Upper lobe of right lung (tissue), 1 donor: ENCODE data around the gene ARHGAP22. TPM values are rescaled to one million over a fixed set of nuclear protein-coding genes. Genes with fewer than 3 reads are reported as not detected.

ENCODE experiments used
- ATAC-seq: fragments of 200-7000 bp; cut with Tn5 transposase; one replicate; pipeline ENCODE4 v1.9.1; 2020; ENCODE audit warnings: mild to moderate bottlenecking, moderate library complexity
- DNase-seq: peaks from one replicate; pipeline ENCODE4 v3.0.0-alpha.2; 2020
- H3K27ac ChIP-seq: fragments of 200-600 bp; one replicate; pipeline ENCODE4 v1.8.0; 2022
- H3K27me3 ChIP-seq: fragments of 200-600 bp; one replicate; pipeline ENCODE4 v1.8.0; 2022; ENCODE audit warnings: mild to moderate bottlenecking
- H3K36me3 ChIP-seq: fragments of 200-600 bp; one replicate; pipeline ENCODE4 v1.8.0; 2022
- H3K4me1 ChIP-seq: fragments of 200-600 bp; one replicate; pipeline ENCODE4 v1.8.0; 2022
- H3K4me3 ChIP-seq: fragments of 200-600 bp; one replicate; pipeline ENCODE4 v1.8.0; 2022; ENCODE audit warnings: mild to moderate bottlenecking
- H3K9me3 ChIP-seq: fragments of 200-600 bp; one replicate; pipeline ENCODE4 v1.8.0; 2022
- intact Hi-C: fragments of 100-400 bp; cut with DNase I; formaldehyde crosslinking; loops from one replicate; pipeline ENCODE4 v1.11.0; 2022
- total RNA-seq: library from RNA; stranded (reverse); fragmentation: NEBNext Ultra II Directional; extraction: Animal tissue kit (Norgen Biotek cat#: 25700); gene quantifications from one replicate; pipeline ENCODE4 v1.2.1, GENCODE V29; 2021
- TF ChIP-seq, protein P1 (sequence below): fragments of 200-600 bp; IDR thresholded peaks from one replicate; pipeline ENCODE4 v1.8.0; 2022; ENCODE audit warnings: antibody characterized with exemption
- donor health status: DM: no; HTN: yes; CAD: no; lungs with severe emphysema.

Gene ARHGAP22
- total RNA-seq, 1 donor from 2014 or later, result 6.8 TPM

DNA sequence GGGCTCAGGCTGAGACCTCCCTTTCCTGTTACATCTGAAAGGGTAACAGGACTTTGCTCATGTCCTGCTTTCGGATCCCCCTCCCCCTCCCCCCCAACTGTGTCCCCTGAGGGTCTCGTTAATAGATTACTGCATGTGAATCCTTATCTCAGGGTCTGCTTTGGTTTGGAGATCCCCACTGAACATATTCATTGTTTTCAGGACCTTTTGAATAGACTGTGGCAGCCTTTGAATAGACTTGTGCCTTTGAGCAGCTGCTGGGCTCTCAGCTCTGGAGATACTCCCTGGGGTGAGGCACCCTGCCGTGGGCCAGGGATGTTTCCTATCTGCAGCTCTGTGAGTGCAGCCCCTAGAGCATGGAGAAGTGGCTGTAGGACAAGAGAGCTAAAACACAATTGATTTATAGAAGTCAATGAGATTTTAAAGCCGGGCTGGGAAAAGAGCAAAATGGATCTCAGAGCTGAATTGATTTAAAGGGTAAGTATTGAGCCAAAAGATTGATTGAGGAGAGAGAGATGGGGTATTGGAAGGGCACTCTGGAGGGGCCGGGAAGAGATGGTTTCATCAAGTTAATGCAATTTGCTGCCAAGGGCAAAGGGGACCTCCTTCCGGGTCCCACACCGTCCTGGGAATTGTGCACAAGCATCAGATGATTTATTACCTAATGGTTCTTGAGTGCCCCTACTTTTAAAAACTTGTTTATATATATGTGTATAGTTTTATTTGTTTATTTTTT is 9.9 kb downstream of the ARHGAP22 start:
- Histone ChIP-seq H3K36me3 (no peaks in the 10 kb centered on the region), H3K9me3 (no peaks in the 10 kb centered on the region), H3K27me3 (no peaks in the 10 kb centered on the region), H3K27ac (no peak overlapping the region), H3K4me3 (no peak overlapping the region), H3K4me1 (no peaks in the 10 kb centered on the region)
- TF ChIP-seq, protein P1, sequence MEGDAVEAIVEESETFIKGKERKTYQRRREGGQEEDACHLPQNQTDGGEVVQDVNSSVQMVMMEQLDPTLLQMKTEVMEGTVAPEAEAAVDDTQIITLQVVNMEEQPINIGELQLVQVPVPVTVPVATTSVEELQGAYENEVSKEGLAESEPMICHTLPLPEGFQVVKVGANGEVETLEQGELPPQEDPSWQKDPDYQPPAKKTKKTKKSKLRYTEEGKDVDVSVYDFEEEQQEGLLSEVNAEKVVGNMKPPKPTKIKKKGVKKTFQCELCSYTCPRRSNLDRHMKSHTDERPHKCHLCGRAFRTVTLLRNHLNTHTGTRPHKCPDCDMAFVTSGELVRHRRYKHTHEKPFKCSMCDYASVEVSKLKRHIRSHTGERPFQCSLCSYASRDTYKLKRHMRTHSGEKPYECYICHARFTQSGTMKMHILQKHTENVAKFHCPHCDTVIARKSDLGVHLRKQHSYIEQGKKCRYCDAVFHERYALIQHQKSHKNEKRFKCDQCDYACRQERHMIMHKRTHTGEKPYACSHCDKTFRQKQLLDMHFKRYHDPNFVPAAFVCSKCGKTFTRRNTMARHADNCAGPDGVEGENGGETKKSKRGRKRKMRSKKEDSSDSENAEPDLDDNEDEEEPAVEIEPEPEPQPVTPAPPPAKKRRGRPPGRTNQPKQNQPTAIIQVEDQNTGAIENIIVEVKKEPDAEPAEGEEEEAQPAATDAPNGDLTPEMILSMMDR, result no peak
- ATAC-seq (no peak), DNase-seq (no peak)
- intact Hi-C loops, result no loop called here

DNA sequence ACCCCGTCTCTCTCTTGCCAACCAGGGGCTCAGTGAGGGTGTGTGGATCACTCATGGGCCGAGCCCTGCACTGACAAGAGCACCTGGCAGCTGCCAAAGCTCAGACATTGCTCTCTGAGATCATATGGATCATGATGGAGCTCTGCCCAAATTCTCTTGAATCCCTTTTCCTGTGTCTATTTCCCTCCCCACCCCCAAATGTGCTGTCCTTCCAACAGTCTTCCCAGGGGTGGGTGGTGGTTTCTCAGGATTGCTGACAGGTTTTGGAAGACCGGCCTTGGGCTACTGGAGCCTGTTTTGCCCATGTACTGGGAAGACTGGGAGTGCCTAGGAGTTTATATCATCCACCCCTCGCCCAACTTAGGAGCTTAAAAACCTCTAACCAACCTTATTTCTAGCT is 10.5 kb downstream of the ARHGAP22 start:
- DNase-seq (no peak), ATAC-seq (no peak)
- Histone ChIP-seq H3K9me3 (no peaks in the 10 kb centered on the region), H3K4me3 (no peak overlapping the region), H3K36me3 (no peaks in the 10 kb centered on the region), H3K27ac (no peak overlapping the region), H3K4me1 (no peaks in the 10 kb centered on the region), H3K27me3 (no peaks in the 10 kb centered on the region)
- TF ChIP-seq, protein P1, result no peak
- intact Hi-C loops, result no loop called here

DNA sequence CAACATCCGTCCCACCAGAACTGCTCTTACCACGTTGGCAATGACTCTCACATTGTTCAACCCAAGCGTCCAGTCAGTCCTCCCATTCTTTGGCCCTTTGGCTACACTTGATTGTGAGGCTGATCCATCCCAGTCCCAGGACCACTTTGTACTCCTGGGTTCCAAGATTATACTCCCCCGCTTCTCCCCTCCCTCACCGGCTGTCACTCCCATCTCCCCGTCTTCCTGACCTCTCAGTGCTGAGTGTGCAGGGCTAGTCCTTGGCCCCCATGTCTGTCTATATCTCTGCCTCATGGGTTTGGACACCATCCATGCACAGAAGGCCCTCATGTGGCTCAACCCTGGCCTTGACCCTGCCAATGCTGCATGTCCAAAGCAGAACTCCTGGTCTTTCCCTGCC is 12.5 kb downstream of the ARHGAP22 start:
- H3K27ac ChIP-seq, result no peak overlapping the region
- no peaks in the 10 kb centered on the region for H3K9me3 ChIP-seq
- H3K36me3 ChIP-seq, result no peaks in the 10 kb centered on the region
- H3K4me3 ChIP-seq, result no peak overlapping the region
- ATAC-seq, result no peak
- intact Hi-C loops, result no loop called here
- no peak for DNase-seq
- TF ChIP-seq, protein P1, result no peak
- H3K4me1 ChIP-seq, result no peaks in the 10 kb centered on the region
- H3K27me3 ChIP-seq, result no peaks in the 10 kb centered on the region

DNA sequence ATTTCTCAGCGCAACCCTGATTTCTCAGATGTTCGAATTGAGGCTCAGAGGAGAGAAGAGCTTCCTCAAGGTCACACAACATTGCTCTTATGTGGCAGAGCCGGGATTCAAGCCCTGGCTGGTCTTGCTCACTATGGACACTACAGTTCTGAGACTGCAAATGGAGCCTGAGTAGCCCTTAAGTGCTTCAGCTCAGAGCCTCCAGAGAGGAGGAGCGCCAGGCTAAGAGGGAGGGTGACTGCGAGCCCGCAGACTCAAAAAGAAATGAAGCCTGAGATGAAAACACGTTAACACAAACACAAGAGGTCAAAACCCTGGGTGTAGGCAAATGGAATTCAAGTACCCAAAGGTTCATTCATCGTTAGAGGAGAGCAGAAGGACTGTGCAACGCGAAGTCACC is 13.9 kb downstream of the ARHGAP22 start:
- TF ChIP-seq, protein P1, result no peak
- Histone ChIP-seq H3K4me3 (no peak overlapping the region), H3K9me3 (no peaks in the 10 kb centered on the region), H3K4me1 (no peaks in the 10 kb centered on the region), H3K36me3 (no peaks in the 10 kb centered on the region), H3K27ac (no peak overlapping the region), H3K27me3 (no peaks in the 10 kb centered on the region)
- intact Hi-C loops, result no loop called here
- DNase-seq (no peak), ATAC-seq (peak; percentile 24)

DNA sequence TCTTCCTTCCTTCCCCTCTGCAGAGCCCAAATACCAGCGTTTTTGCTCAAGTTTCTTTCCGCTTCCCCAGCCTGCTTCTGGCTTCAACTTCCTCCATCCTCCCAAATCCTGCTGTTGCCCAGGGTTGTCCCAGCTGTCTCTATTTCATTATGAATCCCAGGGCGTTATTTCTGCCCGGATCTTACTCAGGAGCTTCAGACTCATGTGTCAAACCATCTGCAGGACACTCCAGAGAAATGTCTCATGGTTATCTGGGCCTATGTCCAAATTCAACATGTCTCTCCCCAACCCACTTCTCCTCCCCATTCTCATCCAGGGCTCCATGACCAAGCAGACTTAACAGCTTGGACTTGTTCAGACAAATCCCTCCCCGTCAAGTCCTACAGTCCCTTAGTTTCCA is 15.6 kb downstream of the ARHGAP22 start:
- Histone ChIP-seq H3K36me3 (no peaks in the 10 kb centered on the region), H3K4me3 (no peak overlapping the region), H3K27me3 (no peaks in the 10 kb centered on the region), H3K27ac (no peak overlapping the region), H3K4me1 (no peaks in the 10 kb centered on the region), H3K9me3 (no peaks in the 10 kb centered on the region)
- DNase-seq (no peak), ATAC-seq (no peak)
- intact Hi-C loops, result no loop called here
- TF ChIP-seq, protein P1, result no peak

DNA sequence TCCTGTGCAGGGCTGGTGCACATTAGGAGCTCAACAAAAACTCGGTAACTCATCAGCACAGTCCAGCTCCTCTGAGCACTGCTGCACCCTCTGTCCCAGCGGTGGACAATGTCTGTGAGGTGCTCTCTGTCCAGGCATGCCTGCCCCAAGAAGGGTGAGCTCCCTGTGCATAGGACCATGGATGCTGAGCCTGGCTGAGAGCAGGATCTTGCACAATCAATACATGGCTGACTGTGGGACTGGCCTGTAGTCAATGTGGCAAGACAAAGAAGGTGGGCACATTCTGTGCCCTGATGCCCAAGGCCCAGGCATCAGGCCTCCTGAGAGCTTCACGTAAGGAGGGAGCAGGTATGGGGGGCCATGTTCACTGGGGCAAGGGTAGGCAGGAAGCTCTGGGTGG is 17.1 kb downstream of the ARHGAP22 start:
- Histone ChIP-seq H3K9me3 (no peaks in the 10 kb centered on the region), H3K27me3 (no peaks in the 10 kb centered on the region), H3K4me3 (no peak overlapping the region), H3K36me3 (no peaks in the 10 kb centered on the region), H3K27ac (no peak overlapping the region), H3K4me1 (no peaks in the 10 kb centered on the region)
- TF ChIP-seq, protein P1, result no peak
- DNase-seq (no peak), ATAC-seq (no peak)
- intact Hi-C loops, result no loop called here
